ENCODE data around the gene DGCR8.
"Not testable (repeated sequence)": the region's sequence is repeated elsewhere in the genome, so short reads cannot be mapped to it uniquely, and the experiment has no call there.

Gene DGCR8

GRCh38 chr22:20157430-20158183 lies 77.6 kb downstream of the DGCR8 start:
- no peak for TF ChIP-seq CTCF (IDR thresholded peaks at IDR 0.05; ENCODE audit: low read depth, low read length)
- no peak overlapping the region for H3K4me3 ChIP-seq (ENCODE audit: low read depth, low read length)

GRCh38 chr22:20158391-20159036 lies 78.5 kb downstream of the DGCR8 start:
- TF ChIP-seq CTCF (IDR thresholded peaks at IDR 0.05; ENCODE audit: low read depth, low read length) = no peak

GRCh38 chr22:20159076-20159475 lies 79.0 kb downstream of the DGCR8 start:
- TF ChIP-seq CTCF (IDR thresholded peaks at IDR 0.05; ENCODE audit: low read depth, low read length) = no peak

More at GRCh38 chr22:20158391-20159036, 78.5 kb downstream of the DGCR8 start:
- no peak overlapping the region for H3K4me3 ChIP-seq (ENCODE audit: low read depth, low read length)

GRCh38 chr22:20159531-20159930 lies 79.5 kb downstream of the DGCR8 start:
- H3K4me3 ChIP-seq (ENCODE audit: low read depth, low read length) = not testable (repeated sequence)

More at GRCh38 chr22:20159076-20159475, 79.0 kb downstream of the DGCR8 start:
- H3K4me3 ChIP-seq (ENCODE audit: low read depth, low read length) = no peak overlapping the region

- H3K4me3 ChIP-seq (ENCODE audit: low read depth, low read length) = no peak overlapping the region
- TF ChIP-seq CTCF (IDR thresholded peaks at IDR 0.05; ENCODE audit: low read depth, low read length) = no peak
Measured at GRCh38 chr22:20160041-20160440, 80.0 kb downstream of the DGCR8 start.

All from WI38 (cell line).